ENCODE data around the gene PRDX5. TPM values are rescaled to one million over a fixed set of nuclear protein-coding genes. Genes with fewer than 3 reads are reported as not detected.

PRDX5 gene
- total RNA-seq, 4 donors from 2014 or later, result 122 to 236 (median 223) TPM

DNA sequence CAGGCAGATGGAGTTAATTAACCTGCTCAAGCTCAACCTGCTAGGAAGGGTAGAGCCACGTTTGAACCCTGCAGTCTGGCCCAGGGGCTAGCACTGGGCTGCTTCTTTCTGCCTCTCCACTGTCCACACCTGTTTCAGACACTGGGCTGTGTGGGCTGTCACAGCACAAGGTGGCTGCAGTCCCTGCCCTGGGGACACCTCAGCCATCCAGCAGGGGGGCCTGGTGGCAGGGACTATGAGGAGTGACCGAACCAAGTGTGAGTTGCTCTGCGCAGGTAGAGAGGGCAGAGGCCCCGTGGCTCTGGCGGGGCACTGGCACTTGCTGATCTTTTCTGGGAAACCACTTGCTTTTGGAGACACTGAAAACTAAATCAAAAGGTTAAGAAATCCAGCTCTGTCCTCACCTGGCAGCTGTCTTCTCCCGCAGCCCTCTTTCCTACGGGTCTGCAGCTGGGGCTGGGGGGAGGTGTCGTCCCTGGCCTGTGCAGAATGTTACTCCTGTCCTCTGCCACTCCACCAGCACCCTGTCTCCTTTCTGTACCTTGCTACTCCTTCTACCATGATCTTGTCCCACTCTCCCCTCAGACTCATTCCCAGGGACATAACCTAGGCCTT, 39.2 kb upstream of the PRDX5 start:
- TF ChIP-seq, protein P1, sequence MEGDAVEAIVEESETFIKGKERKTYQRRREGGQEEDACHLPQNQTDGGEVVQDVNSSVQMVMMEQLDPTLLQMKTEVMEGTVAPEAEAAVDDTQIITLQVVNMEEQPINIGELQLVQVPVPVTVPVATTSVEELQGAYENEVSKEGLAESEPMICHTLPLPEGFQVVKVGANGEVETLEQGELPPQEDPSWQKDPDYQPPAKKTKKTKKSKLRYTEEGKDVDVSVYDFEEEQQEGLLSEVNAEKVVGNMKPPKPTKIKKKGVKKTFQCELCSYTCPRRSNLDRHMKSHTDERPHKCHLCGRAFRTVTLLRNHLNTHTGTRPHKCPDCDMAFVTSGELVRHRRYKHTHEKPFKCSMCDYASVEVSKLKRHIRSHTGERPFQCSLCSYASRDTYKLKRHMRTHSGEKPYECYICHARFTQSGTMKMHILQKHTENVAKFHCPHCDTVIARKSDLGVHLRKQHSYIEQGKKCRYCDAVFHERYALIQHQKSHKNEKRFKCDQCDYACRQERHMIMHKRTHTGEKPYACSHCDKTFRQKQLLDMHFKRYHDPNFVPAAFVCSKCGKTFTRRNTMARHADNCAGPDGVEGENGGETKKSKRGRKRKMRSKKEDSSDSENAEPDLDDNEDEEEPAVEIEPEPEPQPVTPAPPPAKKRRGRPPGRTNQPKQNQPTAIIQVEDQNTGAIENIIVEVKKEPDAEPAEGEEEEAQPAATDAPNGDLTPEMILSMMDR (IDR thresholded peaks at IDR 0.05; ENCODE audit: low read depth), result no peak

DNA sequence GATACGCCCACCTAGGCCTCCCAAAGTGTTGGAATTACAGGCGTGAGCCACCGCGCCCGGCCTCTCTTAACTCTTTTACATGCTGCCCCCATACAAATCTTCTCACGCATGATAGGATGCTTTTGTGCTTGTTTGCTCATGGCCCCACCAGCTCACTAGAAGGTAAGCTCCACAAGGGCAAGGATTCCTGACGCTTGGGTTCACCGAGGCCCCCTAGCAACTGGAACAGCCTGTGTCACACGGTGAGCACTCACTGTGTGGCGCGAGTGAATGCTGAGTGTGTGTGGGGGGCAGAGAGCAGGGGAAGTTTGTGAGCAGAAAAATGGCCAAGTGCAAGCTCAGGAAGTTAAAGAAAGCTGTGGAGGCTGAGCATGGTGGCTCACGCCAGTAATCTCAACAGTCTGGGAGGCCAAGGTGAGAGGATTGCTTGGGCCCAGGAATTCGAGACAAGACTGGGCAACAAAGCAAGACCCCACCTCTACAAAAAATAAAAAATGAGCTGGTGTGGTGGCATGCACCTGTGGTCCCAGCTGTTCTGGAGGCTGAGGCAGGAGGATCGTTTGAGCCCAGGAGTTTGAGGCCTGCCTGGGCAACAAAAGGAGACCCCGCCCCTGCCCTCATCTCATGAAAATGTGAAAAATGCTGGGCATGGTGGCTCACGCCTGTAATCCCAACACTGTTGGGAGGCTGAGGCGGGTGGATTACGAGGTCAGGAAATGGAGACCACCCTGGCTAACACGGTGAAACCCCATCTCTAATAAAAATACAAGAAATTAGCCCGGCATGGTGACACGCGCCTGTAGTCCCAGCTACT, 35.8 kb upstream of the PRDX5 start:
- TF ChIP-seq, protein P1 (IDR thresholded peaks at IDR 0.05; ENCODE audit: low read depth), result no peak

DNA sequence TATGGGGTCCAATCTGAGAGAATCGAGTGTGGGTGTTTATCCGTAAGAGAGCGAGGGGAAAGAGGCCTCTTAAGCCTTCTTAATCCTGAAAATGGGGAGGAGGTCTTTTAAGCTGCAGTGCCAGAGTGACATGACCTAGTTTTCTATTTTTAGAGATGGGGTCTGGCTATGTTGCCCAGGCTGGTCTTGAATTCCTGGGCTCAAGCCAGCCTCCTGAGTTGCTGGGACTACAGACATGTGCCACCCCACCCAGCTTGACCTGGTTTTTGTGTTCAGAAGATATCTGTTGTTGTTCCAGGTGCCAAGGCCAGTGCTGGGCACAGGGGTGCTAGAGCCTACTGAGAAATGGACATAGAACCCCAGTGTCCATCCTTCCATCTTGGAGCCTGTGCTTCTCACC, 34.8 kb upstream of the PRDX5 start:
- TF ChIP-seq, protein P1 (IDR thresholded peaks at IDR 0.05; ENCODE audit: low read depth), result no peak

DNA sequence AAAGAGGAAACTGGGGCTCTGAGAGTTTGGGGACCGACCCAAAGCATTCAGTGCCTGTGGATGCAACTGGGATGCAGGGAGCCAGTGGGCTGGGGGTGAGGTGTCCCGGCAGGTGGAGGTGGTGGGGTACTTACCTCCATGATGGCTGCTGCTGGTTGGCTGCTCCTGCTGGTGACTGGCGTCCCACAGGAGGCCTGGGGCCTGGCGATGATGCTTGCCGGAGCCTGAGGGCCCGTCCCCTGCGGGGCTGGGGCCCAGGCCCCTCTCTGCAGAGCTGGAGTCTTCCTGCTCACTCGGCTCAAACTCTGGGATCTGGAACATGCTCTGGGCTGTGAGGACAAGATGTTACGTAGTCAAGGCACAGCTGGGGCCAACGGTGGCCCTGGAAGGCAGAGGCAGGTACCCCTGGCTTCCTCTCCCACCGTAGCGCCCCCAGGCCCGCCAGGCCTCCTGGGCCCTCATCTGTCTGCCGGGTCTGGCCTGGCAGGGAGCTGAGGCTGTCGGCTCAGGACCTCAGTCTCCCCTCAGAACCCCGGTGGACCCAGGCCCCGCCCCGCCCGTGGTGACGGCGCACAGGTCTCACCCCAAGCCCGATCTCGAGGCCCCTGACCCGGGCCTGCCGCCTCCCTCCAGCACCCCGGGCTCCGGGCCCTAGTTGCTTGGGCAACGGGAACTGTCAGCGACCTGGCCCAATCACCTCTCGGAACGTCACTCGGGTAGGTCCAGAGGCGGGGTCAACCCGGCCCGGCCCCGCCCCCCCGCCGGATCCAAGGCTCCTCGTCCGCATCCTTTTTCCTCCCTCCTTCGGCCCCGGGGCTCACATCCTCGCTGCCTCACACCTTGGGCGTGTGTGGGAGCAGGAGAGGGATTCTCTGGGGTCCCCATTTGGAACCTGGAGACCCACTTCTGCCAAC, 33.6 kb upstream of the PRDX5 start, which contains the start of gene BAD:
Gene BAD, minus strand, starts transcription at position 618 of the 914 bp plus-strand sequence. Its CDS starts 297 bp downstream, at position 321.
- TF ChIP-seq, protein P1 (IDR thresholded peaks at IDR 0.05; ENCODE audit: low read depth), result no peak

DNA sequence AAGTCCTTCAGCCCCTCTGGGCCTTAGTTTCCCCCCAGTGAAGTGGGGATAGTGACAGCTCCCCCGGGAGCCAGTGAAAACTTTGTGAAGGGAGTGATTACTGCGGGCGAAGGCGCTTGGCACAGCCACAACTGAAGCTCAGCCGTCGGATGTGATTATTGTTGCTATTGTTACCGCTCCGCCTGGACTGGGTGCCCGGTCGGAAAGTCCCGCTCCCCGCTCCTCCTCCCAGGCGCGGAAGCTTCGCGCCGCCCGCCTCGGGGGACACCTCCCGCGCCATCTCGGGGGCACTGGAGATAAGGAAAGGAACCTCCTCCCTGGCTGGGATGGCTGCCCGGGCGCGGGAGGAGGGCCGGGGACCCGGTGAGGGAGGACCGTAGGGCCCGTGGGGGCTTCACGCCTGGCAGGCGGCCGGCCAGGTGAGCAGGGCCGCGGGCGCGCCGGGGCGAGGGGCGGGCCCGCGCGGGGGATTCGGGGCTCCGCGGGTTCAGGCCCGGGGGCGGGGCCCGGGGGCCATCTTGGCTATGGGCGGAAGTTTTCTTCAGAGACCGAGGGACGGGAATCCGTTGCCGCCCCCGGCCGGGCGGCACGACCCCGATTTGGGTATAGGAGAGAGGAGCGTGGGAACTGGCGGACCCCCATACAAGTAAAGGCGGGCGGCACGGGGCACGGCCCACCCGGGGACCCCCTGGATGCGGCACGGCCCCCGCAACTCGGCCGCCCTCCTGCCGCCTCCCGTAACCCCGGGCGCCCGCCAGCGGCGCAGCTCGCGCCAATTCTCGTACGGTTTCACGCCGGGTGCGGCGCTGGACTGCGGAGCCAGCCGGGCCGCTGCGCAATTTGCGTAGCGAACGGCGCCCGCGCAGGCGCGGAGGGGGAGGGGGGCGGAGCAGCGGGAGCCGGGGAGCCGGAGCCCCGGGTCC, 32.7 kb upstream of the PRDX5 start, which contains the start of gene GPR137:
Gene GPR137, plus strand, starts transcription at position 887 of the 923 bp plus-strand sequence. CDS start 677 bp downstream, outside the sequence.
- TF ChIP-seq, protein P1 (IDR thresholded peaks at IDR 0.05; ENCODE audit: low read depth), result no peak

Data from subcutaneous adipose tissue (tissue), 4 donors.